IPS-NIHi11 (cell line): ENCODE results near the gene SESTD1.
"Not testable (repeated sequence)": the region's sequence is repeated elsewhere in the genome, so short reads cannot be mapped to it uniquely, and the experiment has no call there.

Source experiments
- DNase-seq: peaks from one replicate; pipeline ENCODE4 v3.0.0; 2012; ENCODE audit warnings: mixed read lengths, low spot score

SESTD1 gene

GRCh38 chr2:179106342-179106675 lies 158.3 kb downstream of the SESTD1 start:
- no peak for DNase-seq

GRCh38 chr2:179104736-179105135 lies 159.9 kb downstream of the SESTD1 start:
- DNase-seq = no peak

DNA sequence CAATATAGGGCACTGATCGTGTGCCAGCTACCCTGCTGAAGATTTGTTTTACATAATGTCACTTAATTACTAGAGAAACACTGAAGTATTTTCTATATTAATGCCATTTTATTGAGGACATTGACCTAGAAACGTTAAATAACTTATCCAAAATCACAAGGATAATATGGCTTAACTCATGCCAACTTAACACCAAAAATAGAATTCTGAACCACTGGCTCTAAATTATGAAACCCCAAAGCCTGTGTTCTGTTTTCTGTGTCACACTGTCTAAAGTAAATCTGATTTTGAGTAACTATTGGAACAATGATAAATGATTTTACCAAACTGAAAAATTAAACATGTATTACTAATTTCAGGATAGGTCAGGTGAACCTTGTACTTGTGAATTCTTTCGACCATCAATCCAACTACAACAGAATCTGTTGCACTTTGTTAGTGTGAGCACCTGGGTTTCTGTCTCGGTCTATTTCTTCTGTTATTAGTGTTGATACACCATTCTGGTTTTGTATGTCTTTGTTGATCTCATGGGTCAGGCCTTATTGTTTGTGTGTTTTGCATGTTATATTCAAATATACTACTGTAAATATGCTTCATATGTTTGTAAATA lies 166.4 kb downstream of the SESTD1 start:
- DNase-seq = no peak

GRCh38 chr2:179097131-179097530 lies 167.5 kb downstream of the SESTD1 start:
- no peak for DNase-seq

DNA sequence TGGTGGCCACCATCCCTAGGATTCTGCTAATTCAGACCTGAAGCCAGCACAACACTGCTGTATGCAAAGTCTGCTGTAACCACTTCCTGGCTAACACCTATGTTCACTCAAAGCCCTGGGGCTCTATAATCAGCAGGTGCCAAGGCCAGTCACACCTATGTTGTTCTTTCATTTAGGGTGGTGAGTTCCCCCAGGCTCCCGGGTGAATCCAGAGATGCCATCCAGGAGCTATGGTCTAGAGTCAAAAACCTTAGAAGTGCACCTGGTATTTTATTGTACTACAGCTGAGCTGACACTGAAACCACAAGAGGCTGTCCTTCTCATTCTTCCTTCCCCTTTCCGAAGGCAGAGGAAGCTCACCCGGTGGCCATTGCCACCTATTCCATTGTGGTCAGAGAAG lies 168.5 kb downstream of the SESTD1 start:
- DNase-seq = no peak

DNA sequence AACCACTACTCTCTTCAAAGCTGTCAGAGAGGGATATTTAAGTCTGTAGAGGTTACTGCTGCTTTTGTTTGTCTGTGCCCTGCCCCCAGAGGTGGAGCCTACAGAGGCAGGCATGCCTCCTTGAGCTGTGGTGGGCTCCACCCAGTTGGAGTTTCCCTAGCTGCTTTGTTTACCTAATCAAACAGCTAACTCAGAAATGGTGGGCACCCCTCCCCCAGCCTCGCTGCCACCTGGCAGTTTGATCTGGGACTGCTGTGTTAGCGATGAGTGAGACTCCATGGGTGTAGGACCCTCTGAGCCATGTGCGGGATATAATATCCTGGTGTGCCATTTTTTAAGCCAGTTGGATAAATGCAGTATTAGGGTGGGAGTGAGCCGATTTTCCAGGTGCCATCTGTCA lies 171.7 kb downstream of the SESTD1 start:
- not testable (repeated sequence) for DNase-seq

- DNase-seq = no peak
These were observed 181.9 kb downstream of the SESTD1 start for GRCh38 chr2:179082697-179083096.

- no peak for DNase-seq
These were observed 182.7 kb downstream of the SESTD1 start for GRCh38 chr2:179081954-179082353.

DNA sequence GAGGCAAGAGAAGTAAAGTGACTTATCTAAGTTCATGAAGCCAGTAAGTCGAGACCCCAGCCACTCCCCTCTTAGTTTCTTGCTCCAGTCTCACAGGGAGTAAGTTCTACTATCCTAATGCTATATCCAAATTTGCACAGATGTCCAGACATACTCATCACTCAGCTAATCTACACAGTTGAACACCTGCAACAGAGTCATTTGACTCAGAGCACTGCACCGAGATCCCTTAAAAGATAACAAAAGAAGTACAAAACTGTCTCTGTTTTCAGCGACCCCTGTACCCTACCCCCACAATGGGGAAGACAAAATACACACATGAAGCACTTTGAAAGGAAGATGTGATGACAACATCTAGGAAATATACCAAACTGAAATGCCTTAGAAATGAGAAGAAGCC lies 192.1 kb downstream of the SESTD1 start:
- no peak for DNase-seq

- no peak for DNase-seq
These were observed 192.7 kb downstream of the SESTD1 start for GRCh38 chr2:179071810-179072355.

DNA sequence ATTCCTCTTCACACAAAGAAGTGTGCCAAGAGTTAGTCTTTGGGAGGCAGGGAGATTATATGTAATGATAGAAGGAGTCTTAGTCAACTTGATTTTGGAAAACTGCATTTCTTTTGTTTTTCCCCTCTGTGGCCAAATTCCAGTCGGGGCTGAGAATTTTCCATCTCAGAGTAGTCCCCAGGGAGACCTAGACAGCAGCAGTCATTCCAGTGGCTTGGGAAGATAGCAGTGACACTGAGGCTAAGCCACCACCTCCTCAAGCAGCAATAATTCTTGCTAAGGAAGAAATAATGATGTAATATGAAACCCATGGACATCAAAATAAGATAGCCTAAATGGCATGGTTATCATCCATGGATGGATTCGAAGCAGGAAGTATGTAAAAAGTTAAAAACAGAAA lies 193.7 kb downstream of the SESTD1 start:
- DNase-seq = no peak

DNA sequence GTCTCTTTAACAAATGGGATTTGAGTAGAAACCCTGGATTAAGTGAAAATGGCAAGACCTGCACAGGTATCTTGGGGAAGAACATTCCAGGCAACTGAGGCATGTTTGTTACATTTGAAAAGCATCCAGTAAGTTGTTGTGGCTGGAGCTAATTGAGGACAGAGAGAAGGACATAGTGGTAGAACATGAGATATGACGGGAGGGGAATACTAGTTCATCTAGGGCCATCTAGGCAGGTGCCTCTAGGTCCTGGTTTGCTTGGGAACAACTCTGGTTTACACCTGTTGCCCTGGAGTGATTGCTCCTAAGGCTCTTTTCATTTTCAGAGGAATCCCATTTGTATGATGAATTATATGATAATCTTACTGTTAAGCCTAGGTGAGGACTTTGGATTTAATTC lies 194.9 kb downstream of the SESTD1 start:
- DNase-seq = no peak

- DNase-seq = no peak
These were observed 195.5 kb downstream of the SESTD1 start for GRCh38 chr2:179068991-179069643.

- no peak for DNase-seq
These were observed 205.5 kb downstream of the SESTD1 start for GRCh38 chr2:179059026-179059700.

DNA sequence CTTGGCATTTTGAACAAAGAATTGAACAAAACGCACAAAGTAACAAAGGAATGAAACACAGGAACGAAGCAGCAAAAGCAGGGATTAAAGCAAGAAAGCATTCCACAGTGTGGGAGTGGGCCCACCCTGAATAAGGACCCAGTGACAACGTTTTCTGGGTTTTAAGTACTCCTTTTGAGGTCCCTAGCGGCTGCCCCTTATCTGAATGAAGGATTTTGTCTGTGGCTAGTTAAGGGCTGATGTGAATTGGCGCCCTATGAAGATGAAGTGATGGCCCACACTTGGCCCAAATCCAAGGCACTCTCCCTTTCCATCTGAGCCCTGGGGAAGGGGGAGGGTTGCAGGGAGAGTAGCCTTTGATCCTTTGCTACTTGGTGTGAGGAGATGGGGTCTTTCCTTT lies 206.9 kb downstream of the SESTD1 start:
- DNase-seq = no peak

DNA sequence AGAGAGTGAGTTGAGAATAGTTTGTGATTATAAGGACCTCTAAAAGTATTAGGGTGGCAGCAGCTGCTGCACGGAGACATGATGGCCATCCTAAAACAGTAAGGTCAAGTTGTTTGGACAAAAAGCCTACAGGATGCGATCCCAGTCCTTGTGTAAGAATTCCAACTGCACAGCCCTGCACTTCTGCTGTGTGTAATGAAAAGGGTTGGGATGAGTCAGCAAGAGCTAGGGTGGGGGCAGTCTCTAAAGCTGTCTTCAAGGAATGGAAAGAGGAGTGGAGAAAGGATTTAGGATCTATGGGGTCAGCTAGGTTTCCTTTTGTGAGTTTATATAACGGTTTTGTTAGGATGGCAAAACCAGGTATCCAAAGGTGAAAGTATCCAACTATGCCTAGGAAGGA lies 211.1 kb downstream of the SESTD1 start:
- not testable (repeated sequence) for DNase-seq
